GM18858 (cell line): ENCODE data around the gene FUT6.

ENCODE experiments used
- ATAC-seq: cut with Tn5 transposase; IDR thresholded peaks from one replicate; pipeline ENCODE4 v1.9.1; 2021; ENCODE audit not compliant: unreplicated experiment

FUT6 gene

GRCh38 chr19:5828661-5829566, 10.6 kb downstream of the FUT6 start:
- ATAC-seq = no peak

DNA sequence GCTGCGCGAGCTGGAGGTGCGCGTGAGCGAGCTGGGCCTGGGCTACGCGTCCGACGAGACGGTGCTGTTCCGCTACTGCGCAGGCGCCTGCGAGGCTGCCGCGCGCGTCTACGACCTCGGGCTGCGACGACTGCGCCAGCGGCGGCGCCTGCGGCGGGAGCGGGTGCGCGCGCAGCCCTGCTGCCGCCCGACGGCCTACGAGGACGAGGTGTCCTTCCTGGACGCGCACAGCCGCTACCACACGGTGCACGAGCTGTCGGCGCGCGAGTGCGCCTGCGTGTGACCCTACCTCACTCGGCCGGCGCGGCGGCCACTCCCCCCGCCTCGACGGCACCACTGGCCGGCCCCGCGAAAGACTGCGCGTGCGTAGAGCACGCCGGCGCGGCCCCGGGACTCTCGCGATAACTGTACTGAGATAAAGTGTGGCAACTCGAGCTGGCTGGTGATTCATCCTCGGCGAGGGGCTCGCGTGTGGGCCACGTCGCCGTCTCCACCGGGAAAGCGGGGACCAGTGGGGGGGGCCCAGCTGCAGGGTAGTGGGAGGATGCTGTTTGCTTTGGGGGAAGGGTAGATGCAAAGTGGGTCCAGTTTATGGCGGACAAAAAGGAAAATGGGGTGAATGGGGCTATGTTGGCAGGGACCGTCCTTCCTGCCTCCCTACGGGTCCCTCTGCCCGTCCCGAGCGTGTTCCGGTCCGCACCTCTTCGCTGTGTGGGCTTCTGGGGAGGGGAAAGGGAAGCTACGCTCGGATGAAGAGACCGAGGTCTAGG, 11.4 kb downstream of the FUT6 start:
- ATAC-seq = peak; percentile 64

DNA sequence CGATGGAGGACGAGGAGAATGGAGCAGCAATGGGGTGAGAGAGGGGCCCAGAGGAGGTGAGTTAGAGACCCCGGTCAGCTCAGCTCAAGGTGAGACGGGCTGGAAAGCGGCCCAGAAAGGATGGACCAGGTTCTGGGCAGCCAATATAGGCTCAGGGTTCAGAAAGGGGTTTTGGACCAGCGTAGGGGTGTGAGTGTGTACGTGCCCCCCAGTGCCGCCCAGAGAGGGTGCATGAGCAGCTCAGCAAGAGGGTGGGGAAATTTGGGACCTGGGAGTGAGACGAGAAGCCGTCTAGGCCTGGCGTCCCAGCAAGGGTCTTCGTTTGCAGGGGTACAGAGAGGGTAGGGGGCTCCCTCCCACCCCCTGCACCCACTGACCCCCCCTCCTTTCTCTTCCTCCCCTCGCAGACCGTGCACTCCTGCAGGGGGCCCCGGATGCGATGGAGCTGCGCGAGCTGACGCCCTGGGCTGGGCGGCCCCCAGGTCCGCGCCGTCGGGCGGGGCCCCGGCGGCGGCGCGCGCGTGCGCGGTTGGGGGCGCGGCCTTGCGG, 12.1 kb downstream of the FUT6 start:
- no peak for ATAC-seq

DNA sequence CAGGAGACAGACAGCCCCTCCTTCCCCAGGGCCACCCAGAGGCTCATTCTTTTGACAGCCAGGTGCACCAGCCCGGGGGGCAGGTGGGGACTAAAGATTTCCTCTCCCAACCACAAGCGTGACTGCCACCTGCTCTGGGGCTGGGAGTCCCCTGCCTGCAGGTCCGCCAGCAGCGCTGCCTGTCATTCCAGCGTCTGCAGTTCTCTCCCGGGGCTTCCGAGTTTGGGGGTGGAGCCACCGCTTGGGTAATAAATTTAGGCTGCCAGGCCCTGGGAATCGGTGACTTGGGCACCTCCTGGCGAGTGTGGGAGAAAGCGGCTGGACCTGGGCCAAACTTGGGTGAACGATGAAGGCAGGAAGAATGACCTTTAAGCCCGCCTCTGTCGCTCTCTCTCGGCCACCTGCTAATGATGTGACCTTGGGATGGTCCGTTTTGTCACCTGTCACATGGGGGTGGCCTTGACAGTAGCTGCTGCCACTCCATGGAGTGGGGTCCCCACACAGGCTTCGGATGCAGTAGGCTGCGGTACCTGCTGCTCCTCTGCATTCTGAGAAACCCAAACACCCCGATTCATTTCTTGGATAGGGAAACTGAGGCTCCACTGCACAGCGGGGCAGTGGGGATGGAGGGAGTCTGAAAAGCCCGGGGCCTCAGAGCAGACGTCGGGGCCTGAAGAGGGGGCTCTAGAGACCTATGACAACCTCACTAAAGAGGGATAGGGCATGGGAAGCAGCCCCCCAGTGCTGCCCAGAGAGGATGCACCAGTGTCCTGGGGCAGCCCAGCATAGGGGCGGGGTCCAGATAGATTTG, 12.8 kb downstream of the FUT6 start:
- no peak for ATAC-seq

- no peak for ATAC-seq
These were observed 14.3 kb downstream of the FUT6 start for GRCh38 chr19:5825178-5825577.

- ATAC-seq = no peak
These were observed 14.8 kb downstream of the FUT6 start for GRCh38 chr19:5824751-5825150.

DNA sequence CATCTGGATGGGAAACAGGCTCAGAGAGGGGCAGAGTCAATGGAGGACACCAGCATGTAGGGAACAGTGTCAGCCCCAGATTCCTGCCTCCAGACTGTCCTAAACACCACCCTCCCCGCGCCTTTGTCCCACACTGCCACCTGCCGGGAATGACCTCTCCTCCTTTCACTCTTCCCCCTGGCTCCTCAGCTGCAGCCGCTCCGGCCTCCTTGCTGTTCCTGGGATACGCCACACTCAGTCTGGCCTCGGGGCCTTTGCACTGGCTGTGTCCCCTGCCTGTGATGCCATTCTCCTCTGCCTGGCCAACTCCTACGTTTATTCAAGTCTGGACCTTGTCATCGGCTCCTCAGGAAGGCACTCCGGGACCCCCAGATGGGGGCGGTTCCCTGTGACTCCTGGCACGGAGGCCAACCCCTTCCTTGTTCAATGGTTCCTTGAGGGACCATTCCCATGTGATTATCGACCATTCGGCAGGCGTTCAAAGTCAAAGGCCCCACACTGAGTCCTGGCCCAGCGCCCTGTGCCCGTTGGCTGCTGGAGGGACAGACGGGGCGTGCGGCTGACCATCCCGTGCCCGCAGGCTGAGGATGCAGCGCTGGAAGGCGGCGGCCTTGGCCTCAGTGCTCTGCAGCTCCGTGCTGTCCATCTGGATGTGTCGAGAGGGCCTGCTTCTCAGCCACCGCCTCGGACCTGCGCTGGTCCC, 15.8 kb downstream of the FUT6 start:
- ATAC-seq = no peak

GRCh38 chr19:5822181-5822844, 17.2 kb downstream of the FUT6 start:
- no peak for ATAC-seq

DNA sequence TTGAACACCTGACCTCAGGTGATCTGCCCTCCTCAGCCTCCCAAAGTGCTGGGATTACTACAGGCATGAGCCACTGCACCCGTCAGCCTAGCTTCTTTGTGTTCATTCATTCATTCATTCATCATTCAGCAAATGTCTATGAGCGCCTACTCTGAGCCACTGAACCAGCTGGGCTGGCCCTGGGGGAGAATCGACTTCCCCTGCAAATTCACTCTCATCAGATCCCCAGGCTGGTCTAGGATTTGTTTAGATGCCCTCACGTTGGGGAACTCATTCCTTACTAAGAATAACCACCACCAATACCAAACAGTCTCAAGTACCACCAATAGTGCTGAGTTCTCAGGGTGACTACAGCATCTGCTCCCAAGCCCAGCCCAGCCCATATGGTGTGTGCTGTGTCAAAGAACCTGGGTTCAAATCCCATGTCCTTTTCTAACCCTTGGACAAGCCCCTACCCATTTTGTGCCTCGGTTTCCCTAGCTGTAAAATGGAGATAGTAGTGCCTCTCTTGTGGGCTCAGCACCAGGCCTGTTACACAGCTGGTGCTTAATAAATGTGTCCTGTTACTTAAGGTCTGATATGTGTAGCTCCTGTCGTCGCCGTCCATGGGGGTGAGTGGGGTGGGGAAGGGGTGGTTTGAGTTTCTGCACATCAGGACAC, 17.9 kb downstream of the FUT6 start:
- ATAC-seq = no peak

GRCh38 chr19:5820785-5821184, 18.7 kb downstream of the FUT6 start:
- no peak for ATAC-seq

DNA sequence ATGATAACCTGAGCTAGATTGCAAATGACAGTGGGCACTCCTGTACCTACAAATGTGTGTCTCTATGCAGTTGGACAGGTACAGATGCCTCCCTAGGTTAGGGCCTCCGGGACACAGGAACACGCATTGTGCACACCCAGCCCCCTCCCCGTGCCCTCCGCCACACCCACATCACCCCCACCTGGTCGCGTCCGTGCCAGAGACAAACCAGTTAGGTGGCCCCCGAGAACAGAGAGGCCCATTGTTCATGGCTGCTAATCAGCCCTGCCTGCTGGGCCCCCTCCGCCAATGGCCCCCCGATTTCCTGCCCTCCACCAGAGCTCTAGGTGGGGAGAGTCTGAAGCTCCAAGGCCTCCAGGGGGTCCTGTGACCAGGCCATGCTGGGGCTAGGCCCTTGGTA, 20.9 kb downstream of the FUT6 start:
- ATAC-seq = no peak

DNA sequence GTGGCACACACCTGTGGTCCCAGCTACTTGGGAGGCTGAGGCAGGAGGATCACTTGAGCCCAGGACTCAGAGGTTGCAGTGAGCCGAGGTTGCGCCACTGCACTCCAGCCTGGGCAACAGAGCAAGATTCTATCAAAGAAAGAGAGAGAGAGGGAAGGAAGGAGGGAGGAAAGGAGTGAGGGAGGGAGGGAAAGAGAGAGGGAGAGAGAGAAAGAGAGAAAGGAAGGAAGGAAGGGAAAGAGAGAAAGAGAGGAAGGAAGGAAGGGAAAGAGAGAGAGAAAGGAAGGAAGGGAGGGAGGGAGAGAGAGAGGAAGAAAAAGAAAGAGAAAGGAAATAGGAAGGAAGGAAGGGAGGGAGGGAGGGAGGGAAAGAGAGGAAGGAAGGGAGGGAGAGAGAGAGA, 22.3 kb downstream of the FUT6 start:
- ATAC-seq = no peak

- no peak for ATAC-seq
These were observed 24.7 kb downstream of the FUT6 start for GRCh38 chr19:5814852-5815246.

DNA sequence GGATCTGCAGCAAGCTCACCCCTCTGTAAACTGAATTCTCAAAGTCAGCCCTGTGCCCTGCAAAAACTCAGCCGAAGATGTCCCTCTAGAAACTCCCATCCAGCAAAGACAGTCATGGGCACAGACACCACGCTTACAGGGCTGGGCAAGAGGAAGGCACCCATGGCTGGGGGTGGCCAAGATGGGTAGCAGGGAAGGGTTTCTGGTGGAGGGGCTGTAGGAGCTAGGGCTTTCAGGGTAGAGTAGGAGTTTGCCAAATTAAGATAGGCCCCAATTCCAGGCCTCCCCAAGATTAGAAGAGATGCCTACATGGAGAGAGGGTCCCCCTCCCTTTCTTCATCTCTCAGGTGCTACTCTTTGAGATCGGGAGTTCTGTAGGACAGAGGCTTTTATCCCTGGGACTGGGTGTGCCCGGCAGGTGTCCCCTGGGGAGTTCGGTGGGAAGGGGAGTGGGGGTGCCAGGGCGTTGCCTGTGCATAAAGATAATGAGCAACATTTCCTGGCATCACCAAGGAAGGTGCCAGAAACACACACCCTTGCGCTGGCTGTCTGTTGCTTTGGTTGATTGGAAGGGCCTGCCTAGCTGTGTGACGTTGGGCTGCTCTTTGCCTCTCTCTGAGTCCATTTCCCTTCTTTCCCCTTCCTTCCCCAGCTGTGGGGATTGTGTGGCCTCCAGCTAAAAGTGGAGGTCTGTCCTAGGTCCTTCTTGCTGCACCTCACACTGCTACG, 25.2 kb downstream of the FUT6 start:
- no peak for ATAC-seq

DNA sequence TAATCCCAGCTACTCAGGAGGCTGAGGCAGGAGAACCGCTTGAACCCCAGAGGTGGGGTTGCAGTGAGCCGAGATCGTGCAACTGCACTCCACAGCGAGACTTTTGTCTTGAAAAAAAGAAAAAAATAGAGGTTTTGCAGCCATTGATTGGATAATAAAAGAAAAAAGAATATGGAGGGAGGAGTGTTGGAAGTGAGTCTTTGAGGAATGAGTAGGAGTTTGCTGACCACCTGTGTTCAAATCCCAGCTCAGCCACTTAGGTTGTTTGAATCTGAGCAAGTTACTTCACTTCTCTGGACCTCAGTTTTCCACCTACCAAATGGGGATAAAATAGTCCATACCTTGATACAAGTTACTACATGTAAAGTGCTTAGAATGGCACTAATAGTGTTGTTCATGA, 28.4 kb downstream of the FUT6 start:
- no peak for ATAC-seq

DNA sequence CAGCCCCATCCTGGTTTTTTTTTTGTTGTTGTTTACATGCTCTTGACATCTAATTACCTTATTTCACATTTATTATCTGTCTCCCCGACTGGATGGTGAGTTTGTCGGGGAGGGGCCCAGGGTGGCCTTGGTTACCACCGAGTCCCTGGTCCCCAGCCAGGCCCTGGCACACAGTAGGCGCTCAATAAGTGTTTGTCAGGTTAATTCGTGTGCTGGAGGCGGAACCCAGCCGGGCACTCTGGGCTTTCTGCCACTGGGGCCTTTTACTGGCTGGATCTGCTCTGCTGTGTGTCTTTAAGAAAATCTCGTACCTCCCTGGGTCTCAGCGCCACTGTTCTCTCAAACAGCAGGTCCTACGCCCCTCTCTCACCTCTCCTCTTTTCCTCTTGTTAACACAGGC, 30.0 kb downstream of the FUT6 start:
- no peak for ATAC-seq

GRCh38 chr19:5809053-5809452, 30.4 kb downstream of the FUT6 start:
- no peak for ATAC-seq

GRCh38 chr19:5808120-5808816, 31.2 kb downstream of the FUT6 start:
- no peak for ATAC-seq
